Kidney capillary endothelial cell (primary cell): ENCODE measurements around the gene SPPL3.
A peak's percentile ranks its signal among the peaks of the same experiment; 100 is the strongest.

ENCODE experiments used
- DNase-seq: peaks from one replicate; pipeline ENCODE4 v3.0.0-alpha.2; 2018; ENCODE audit warnings: low spot score

The SPPL3 gene

DNA sequence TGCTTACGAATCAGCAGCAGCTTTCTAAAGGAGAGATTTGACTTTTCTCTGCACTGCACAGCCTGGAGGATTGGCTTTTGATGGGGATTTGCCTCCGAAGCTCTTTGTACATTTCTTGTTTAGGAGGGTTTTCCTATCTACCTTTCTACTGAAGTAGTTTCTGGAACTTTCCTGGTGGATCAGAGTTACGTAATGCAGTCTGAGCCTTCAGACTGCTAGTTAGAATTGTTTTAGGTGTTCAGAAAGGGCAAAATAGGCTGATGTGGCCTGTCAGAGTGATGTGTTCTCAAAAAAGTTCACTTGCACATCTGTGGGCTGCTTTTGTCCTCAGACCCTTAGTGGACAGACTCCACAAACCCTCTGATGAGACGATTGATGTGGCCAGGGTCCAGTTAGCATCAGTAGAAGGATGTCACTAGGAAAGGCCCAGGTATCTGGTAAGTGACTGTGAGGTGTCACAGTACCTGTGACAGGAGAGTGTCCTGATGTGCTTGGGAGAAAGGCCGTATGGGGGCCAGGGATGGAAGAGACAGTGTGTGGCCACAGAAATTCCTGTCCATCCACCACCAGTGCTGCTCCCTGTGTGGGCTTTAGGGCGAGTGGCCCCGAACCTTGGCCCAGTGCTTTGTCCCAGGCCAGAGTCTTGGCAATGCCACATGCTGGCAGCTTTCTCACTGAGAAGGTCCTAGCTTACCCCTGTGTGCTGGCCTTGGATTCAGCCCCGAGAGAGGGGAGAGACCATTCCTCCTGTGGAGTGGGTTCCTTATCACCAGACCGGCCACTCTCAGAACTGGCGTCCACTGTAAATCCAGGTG lies 183.0 kb downstream of the SPPL3 start:
- DNase-seq, result no peak

GRCh38 chr12:120720234-120720986 lies 183.7 kb downstream of the SPPL3 start:
- DNase-seq, result no peak

GRCh38 chr12:120719496-120720233 lies 184.5 kb downstream of the SPPL3 start:
- no peak for DNase-seq

- DNase-seq, result no peak
Measured at GRCh38 chr12:120719072-120719471, 185.1 kb downstream of the SPPL3 start.

GRCh38 chr12:120718055-120718454 lies 186.1 kb downstream of the SPPL3 start:
- no peak for DNase-seq

DNA sequence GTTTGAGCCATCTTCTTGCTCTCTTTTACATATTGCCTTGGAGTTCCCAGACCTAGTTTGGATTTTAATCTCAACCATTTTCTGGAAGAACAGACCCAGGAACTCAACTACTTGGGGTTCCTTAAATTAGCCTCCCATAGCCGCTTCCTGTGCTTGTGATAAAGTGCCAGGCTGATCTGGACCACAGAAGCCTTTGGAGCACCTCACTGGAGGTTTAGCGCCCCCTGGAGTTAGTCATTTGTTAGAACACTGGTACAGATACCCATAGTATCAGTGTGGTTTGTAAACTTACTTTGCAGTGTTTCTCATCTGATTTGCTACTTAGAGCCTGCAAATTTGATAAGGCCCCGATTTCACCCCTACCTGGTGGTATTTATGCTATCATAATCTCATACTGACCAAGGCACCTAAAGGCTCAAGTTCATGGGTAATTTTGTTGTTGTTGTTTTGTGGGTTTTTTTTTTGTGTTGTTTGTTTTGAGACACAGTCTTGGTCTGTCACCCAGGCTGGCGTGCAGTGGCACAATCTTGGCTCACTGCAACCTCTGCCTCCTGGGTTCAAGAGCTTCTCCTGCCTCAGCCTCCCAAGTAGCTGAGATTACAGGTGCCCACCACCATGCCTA lies 190.2 kb downstream of the SPPL3 start:
- peak; percentile 70 for DNase-seq

GRCh38 chr12:120712610-120713009 lies 191.5 kb downstream of the SPPL3 start:
- no peak for DNase-seq
